ENCODE measurements around the gene CMSS1.

GRCh38 chr3:99858469-99858868 is 40.8 kb downstream of the CMSS1 start:
- TF ChIP-seq CTCF (IDR thresholded peaks at IDR 0.05) = no peak
- no peak for TF ChIP-seq POLR2A (IDR thresholded peaks at IDR 0.05)

Measured in Peyer's patch (tissue), 4 donors.